HS-5 (cell line): ENCODE measurements around the gene VAPA.
A peak's percentile ranks its signal among the peaks of the same experiment; 100 is the strongest.

Experiments
- DNase-seq: peaks from one replicate; pipeline ENCODE4 v3.0.0-alpha.2; 2012; ENCODE audit warnings: low read depth

VAPA gene

GRCh38 chr18:9941103-9941502, 27.3 kb downstream of the VAPA start:
- no peak for DNase-seq

GRCh38 chr18:9941660-9942059, 27.8 kb downstream of the VAPA start:
- DNase-seq: no peak

GRCh38 chr18:9943311-9943710, 29.5 kb downstream of the VAPA start:
- no peak for DNase-seq

- DNase-seq: no peak
These were observed 31.0 kb downstream of the VAPA start for GRCh38 chr18:9944805-9945204.

- no peak for DNase-seq
These were observed 33.0 kb downstream of the VAPA start for GRCh38 chr18:9946831-9947230.

GRCh38 chr18:9947248-9947647, 33.4 kb downstream of the VAPA start:
- DNase-seq: no peak

GRCh38 chr18:9949315-9949714, 35.5 kb downstream of the VAPA start:
- DNase-seq: no peak

- DNase-seq: no peak
These were observed 36.0 kb downstream of the VAPA start for GRCh38 chr18:9949861-9950260.

- DNase-seq: no peak
These were observed 36.6 kb downstream of the VAPA start for GRCh38 chr18:9950289-9951016.

- peak; percentile 10 for DNase-seq
These were observed 37.4 kb downstream of the VAPA start for GRCh38 chr18:9951022-9951859.

- no peak for DNase-seq
These were observed 39.0 kb downstream of the VAPA start for GRCh38 chr18:9952633-9953416.

GRCh38 chr18:9958861-9959399, 45.1 kb downstream of the VAPA start:
- no peak for DNase-seq

GRCh38 chr18:9959564-9959963, 45.7 kb downstream of the VAPA start:
- DNase-seq: no peak

GRCh38 chr18:9960258-9960904, 46.6 kb downstream of the VAPA start:
- DNase-seq: no peak

GRCh38 chr18:9961041-9961440, 47.2 kb downstream of the VAPA start:
- no peak for DNase-seq

GRCh38 chr18:9965711-9966624, 52.2 kb downstream of the VAPA start:
- DNase-seq: no peak

GRCh38 chr18:9968081-9968848, 54.4 kb downstream of the VAPA start:
- no peak for DNase-seq

- no peak for DNase-seq
These were observed 55.4 kb downstream of the VAPA start for GRCh38 chr18:9969247-9969646.

GRCh38 chr18:9971313-9971920, 57.6 kb downstream of the VAPA start:
- peak; percentile 16 for DNase-seq

GRCh38 chr18:9973470-9973869, 59.7 kb downstream of the VAPA start:
- DNase-seq: no peak
